HL-60/S4 treated with phorbol 12-myristate 13-acetate at 8.2 ng/mL for 4 days and 3 days (cell line): ENCODE results near the gene TRIM67.
"Not testable (repeated sequence)": the region's sequence is repeated elsewhere in the genome, so short reads cannot be mapped to it uniquely, and the experiment has no call there.

Source experiments
- in situ Hi-C: fragments of 300-500 bp; cut with MboI; formaldehyde crosslinking; loops from 2 replicates; pipeline ENCODE4 v1.15.0; 2022; ENCODE audit warnings: low sequenced_read_pairs

Gene TRIM67

GRCh38 chr1:231157311-231157710 is 4.5 kb upstream of the TRIM67 start:
- in situ Hi-C loops: no loop called here

GRCh38 chr1:231158141-231158540 is 3.7 kb upstream of the TRIM67 start:
- in situ Hi-C loops: not testable (repeated sequence)

- in situ Hi-C loops: no loop called here
Measured at GRCh38 chr1:231159202-231159962, 2.5 kb upstream of the TRIM67 start.

- in situ Hi-C loops: no loop called here
Measured at GRCh38 chr1:231159963-231160761, 1.7 kb upstream of the TRIM67 start.

DNA sequence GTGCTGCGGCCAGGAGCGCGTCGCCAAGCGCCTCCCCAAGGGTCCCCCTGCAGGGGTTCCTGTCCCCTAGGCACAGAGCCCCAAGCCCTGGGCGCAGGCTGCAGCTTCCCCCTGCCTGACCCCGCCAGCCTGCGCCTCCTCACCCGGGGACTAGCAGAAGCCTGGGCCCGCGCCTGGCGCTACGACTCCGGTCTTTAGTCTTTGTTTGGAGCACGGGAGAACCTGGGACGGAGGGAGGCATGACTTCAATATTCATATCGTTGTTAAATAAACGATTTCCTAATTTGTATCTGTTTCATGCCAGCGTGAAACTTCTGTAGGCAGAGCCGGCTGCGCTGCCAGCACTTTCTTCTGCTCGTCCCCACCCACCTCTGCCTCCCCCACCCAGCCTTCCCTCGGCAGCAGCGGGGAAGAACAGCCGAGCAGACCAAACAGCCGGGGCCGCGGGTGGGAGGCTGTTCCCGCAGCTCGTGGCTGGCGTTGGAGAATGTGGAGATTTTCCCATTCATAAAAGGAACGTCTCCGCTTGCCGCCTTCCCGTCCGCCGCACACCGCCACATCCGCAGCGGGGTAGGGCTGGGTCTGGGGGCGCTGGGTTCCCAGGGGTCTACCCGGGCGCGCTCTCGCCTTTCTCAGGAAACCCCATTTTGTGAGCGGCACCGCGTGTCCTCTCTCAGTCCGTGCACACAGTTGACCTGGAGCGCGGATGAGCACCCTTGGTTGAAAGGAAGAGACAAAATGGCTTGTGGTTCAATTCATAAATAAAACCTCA is 777 bp upstream of the TRIM67 start:
- in situ Hi-C loops: no loop called here

DNA sequence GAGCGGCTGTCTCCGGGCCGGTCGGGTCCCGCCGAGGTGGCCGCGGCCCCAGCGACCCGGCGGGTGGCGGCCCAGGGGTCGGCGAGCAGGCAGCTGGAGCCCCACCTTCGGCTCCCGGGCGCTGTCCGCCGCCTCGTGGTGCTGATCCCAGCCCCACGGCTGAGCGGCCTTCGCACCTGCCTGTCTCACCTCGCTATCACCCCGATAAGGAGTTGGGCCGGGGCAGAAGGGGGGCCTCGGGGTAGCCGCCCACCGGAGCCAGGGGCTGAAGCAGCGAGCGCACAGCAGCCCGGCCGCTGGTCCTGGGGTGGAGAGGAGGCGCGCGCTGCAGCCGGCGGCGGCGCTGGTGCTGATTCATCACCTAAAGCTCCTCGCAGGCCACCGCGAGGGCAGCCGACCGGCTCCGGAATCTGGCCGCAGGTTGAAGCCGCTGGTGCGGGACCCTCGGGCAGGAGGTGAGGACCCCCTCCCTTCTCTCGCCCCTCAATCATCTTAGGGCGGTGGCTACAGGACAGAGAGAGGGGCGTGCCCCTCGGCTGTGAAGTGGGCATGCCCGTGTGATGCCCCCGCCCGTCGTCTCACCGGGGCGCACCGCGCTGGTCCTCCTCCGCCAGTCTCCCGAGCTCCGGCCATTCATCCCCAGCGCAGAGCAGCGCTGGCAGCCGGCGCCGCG is 575 bp downstream of the TRIM67 start:
- in situ Hi-C loops: no loop called here

DNA sequence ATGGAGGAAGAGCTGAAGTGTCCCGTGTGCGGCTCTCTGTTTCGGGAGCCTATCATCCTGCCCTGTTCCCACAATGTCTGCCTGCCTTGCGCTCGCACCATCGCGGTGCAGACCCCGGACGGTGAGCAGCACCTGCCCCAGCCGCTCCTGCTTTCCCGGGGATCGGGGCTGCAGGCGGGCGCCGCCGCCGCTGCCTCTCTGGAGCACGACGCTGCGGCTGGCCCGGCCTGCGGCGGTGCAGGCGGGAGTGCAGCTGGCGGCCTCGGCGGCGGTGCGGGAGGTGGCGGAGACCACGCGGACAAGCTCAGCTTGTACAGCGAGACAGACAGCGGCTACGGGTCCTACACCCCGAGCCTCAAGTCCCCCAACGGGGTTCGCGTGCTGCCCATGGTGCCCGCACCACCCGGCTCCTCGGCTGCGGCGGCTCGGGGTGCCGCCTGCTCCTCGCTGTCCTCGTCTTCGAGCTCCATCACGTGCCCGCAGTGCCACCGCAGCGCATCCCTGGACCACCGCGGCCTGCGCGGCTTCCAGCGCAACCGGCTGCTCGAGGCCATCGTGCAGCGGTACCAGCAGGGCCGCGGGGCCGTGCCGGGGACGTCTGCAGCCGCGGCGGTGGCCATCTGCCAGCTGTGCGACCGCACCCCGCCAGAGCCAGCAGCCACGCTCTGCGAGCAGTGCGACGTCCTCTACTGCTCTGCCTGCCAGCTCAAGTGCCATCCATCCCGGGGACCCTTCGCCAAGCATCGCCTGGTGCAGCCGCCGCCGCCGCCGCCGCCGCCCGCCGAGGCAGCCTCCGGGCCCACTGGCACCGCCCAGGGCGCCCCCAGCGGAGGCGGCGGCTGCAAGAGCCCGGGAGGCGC is 1.3 kb downstream of the TRIM67 start:
- in situ Hi-C loops: no loop called here

GRCh38 chr1:231163830-231164427 is 2.1 kb downstream of the TRIM67 start:
- in situ Hi-C loops: no loop called here

- in situ Hi-C loops: no loop called here
Measured at GRCh38 chr1:231165371-231165770, 3.5 kb downstream of the TRIM67 start.

DNA sequence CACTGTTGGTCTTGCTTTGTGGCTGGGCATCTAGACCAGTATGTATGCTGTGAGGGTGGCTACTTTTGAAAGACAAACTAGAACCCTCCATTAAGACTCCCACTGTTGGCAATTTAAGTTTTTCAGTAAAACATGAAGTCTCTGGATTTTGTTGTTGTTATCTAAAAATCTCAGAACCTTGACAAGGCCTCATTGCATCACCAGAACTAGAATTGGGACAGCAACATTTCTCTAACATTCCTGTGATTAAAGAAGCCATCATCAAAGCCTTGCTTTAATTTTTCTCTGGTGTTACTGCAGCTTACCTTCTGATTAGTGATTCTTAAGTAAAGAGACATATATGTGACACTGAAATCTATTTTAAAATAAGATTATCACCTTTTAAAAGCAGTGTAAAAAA is 4.5 kb downstream of the TRIM67 start:
- in situ Hi-C loops: no loop called here

GRCh38 chr1:231170875-231171274 is 9.0 kb downstream of the TRIM67 start:
- in situ Hi-C loops: no loop called here

- in situ Hi-C loops: no loop called here
Measured at GRCh38 chr1:231171623-231172197, 9.9 kb downstream of the TRIM67 start.

DNA sequence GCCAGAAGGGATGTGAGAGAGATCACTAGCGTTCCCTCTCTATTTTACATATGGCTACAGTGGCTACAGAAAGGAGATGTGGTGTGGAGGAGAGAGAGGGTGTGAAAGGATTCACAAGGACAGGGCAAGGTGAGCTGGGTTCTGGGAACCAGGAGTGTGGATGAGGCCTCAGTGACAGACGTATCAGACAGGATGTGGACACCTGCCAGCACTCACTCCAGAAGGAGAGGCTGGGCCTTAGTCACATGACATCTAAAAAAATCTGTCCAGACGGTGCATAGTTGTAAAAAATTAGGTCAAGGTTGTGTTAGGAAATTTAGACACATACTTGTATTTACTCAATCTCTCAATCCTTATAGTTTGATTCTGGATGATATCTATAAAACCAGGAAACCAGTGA is 10.6 kb downstream of the TRIM67 start:
- in situ Hi-C loops: no loop called here

DNA sequence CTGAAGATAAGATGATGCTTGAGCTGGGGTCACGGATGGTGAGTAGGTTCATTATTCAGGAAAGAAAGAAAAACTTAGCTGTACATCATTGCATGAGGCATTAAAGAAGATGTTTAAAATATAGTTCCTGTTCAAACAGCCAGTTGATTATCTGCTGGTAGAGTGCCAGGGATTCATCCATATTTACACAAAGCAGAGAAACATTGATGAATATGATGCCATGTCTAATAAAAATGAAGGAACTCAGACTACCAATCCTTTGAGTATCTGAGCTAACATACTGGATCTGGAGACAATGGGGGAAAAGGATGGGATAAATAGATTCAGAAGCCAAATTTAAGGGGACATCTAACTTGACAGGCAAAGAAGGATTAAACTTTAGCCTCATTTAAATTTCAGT is 14.6 kb downstream of the TRIM67 start:
- in situ Hi-C loops: no loop called here

GRCh38 chr1:231177226-231177625 is 15.4 kb downstream of the TRIM67 start:
- in situ Hi-C loops: no loop called here

DNA sequence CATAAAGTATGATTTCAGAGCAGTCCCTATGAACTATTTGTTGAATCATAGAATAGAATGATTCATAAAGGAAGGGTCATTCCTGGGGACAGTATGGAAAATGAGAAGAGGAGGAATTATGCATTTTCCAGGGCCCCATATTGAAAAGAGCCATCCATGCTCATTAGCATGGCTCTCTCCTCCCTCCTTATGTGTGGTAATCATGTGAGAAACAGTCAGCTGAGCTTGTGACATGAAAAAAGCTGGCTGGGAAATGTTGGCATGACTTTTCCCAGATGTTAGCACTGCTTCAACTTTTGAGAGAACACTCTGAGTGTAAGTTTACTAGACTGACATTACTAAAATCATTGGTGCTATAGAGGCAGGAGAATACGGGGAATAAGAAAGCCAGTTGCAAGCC is 16.1 kb downstream of the TRIM67 start:
- in situ Hi-C loops: no loop called here

DNA sequence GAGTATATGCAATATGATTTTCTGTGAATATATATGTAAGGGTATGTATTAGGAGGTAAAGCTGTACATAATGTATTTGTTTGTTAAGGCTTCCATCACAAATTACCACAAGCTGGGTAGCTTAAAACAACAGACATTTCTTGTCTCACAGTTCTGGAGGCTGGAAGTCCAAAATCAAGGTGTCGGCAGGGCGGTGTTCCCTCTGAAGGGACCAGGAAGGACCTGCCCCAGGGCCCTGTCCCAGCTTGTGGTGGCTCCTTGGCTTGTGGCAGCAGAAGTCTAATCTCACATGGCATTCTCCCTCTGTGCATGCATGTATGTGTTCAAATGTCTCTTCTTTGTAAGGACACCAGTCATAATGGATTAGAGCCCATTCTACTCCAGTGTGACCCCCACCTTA is 17.1 kb downstream of the TRIM67 start:
- in situ Hi-C loops: no loop called here

DNA sequence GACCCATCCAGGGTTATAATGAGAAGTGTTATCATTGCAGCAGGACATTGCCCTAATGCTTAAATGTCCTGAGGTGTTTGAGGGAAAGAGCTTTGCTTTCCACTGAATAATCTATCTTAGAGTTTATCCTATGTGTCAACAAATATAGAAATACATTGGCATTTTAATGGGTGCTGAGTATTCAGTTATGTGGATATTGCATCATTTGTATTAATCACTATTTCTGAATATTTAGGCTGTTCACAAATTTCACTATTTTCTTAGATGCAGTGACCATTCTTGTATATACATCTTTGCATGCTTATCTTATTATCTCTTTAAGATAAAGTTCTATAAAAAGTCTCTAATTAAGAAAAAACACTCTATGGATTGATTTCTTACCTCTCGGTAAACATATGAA is 18.2 kb downstream of the TRIM67 start:
- in situ Hi-C loops: no loop called here

- in situ Hi-C loops: no loop called here
Measured at GRCh38 chr1:231181271-231181670, 19.4 kb downstream of the TRIM67 start.
